ENCODE results near the gene CNTROB.

Gene CNTROB

GRCh38 chr17:7977039-7977438 is 45.0 kb downstream of the CNTROB start:
- DNase-seq (ENCODE audit: low read depth, low spot score): no peak

GRCh38 chr17:7977805-7978204 is 45.8 kb downstream of the CNTROB start:
- H3K9me3 ChIP-seq (ENCODE audit: low read depth, low read length): no peaks in the 10 kb centered on the region
- DNase-seq (ENCODE audit: low read depth, low spot score): no peak
- no peak overlapping the region for H3K27ac ChIP-seq
- H3K9ac ChIP-seq (ENCODE audit: insufficient read length): no peak overlapping the region
- no peak for TF ChIP-seq POLR2AphosphoS5 (IDR thresholded peaks at IDR 0.05; ENCODE audit: borderline replicate concordance, low read depth, low read length)
- no peak for TF ChIP-seq FOXP2 (optimal IDR thresholded peaks at IDR 0.05; ENCODE audit: control extremely low read depth, extremely low read length, insufficient read depth)
- no peak for TF ChIP-seq EZH2 (IDR thresholded peaks at IDR 0.05)
- H3K4me3 ChIP-seq: no peak overlapping the region
- no peaks in the 10 kb centered on the region for H3K36me3 ChIP-seq (ENCODE audit: insufficient read depth, low read length)

More at GRCh38 chr17:7977039-7977438, 45.0 kb downstream of the CNTROB start:
- TF ChIP-seq FOXP2 (optimal IDR thresholded peaks at IDR 0.05; ENCODE audit: control extremely low read depth, extremely low read length, insufficient read depth): no peak
- TF ChIP-seq POLR2AphosphoS5 (IDR thresholded peaks at IDR 0.05; ENCODE audit: borderline replicate concordance, low read depth, low read length): no peak
- no peak for TF ChIP-seq EZH2 (IDR thresholded peaks at IDR 0.05)
- no peak overlapping the region for H3K4me3 ChIP-seq
- H3K9ac ChIP-seq (ENCODE audit: insufficient read length): no peak overlapping the region
- no peak overlapping the region for H3K27ac ChIP-seq
- H3K9me3 ChIP-seq (ENCODE audit: low read depth, low read length): no peaks in the 10 kb centered on the region
- no peaks in the 10 kb centered on the region for H3K36me3 ChIP-seq (ENCODE audit: insufficient read depth, low read length)

GRCh38 chr17:7982173-7982572 is 50.2 kb downstream of the CNTROB start:
- DNase-seq (ENCODE audit: low read depth, low spot score): no peak
- Histone ChIP-seq H3K9ac (ENCODE audit: insufficient read length) (no peak overlapping the region), H3K36me3 (ENCODE audit: insufficient read depth, low read length) (no peaks in the 10 kb centered on the region), H3K27ac (no peak overlapping the region), H3K4me3 (no peak overlapping the region), H3K9me3 (ENCODE audit: low read depth, low read length) (no peaks in the 10 kb centered on the region)
- TF ChIP-seq POLR2AphosphoS5 (IDR thresholded peaks at IDR 0.05; ENCODE audit: borderline replicate concordance, low read depth, low read length) (no peak), EZH2 (IDR thresholded peaks at IDR 0.05) (no peak), FOXP2 (optimal IDR thresholded peaks at IDR 0.05; ENCODE audit: control extremely low read depth, extremely low read length, insufficient read depth) (no peak)

- TF ChIP-seq FOXP2 (optimal IDR thresholded peaks at IDR 0.05; ENCODE audit: control extremely low read depth, extremely low read length, insufficient read depth): no peak
- no peak for TF ChIP-seq EZH2 (IDR thresholded peaks at IDR 0.05)
- TF ChIP-seq POLR2AphosphoS5 (IDR thresholded peaks at IDR 0.05; ENCODE audit: borderline replicate concordance, low read depth, low read length): no peak
- Histone ChIP-seq H3K27ac (no peak overlapping the region), H3K9ac (ENCODE audit: insufficient read length) (no peak overlapping the region), H3K36me3 (ENCODE audit: insufficient read depth, low read length) (no peaks in the 10 kb centered on the region), H3K9me3 (ENCODE audit: low read depth, low read length) (no peaks in the 10 kb centered on the region), H3K4me3 (no peak overlapping the region)
- DNase-seq (ENCODE audit: low read depth, low spot score): no peak
Measured at GRCh38 chr17:7982666-7983065, 50.7 kb downstream of the CNTROB start.

- no peak for DNase-seq (ENCODE audit: low read depth, low spot score)
- no peak overlapping the region for H3K27ac ChIP-seq
- TF ChIP-seq POLR2AphosphoS5 (IDR thresholded peaks at IDR 0.05; ENCODE audit: borderline replicate concordance, low read depth, low read length) (no peak), FOXP2 (optimal IDR thresholded peaks at IDR 0.05; ENCODE audit: control extremely low read depth, extremely low read length, insufficient read depth) (no peak), EZH2 (IDR thresholded peaks at IDR 0.05) (no peak)
- H3K9ac ChIP-seq (ENCODE audit: insufficient read length): no peak overlapping the region
- H3K36me3 ChIP-seq (ENCODE audit: insufficient read depth, low read length): no peaks in the 10 kb centered on the region
- H3K4me3 ChIP-seq: no peak overlapping the region
- no peaks in the 10 kb centered on the region for H3K9me3 ChIP-seq (ENCODE audit: low read depth, low read length)
Measured at GRCh38 chr17:7984904-7985303, 52.9 kb downstream of the CNTROB start.

GRCh38 chr17:7987112-7987893 is 55.3 kb downstream of the CNTROB start:
- TF ChIP-seq FOXP2 (optimal IDR thresholded peaks at IDR 0.05; ENCODE audit: control extremely low read depth, extremely low read length, insufficient read depth) (no peak), EZH2 (IDR thresholded peaks at IDR 0.05) (no peak), POLR2AphosphoS5 (IDR thresholded peaks at IDR 0.05; ENCODE audit: borderline replicate concordance, low read depth, low read length) (no peak)
- Histone ChIP-seq H3K9me3 (ENCODE audit: low read depth, low read length) (no peaks in the 10 kb centered on the region), H3K27ac (no peak overlapping the region), H3K9ac (ENCODE audit: insufficient read length) (no peak overlapping the region), H3K36me3 (ENCODE audit: insufficient read depth, low read length) (no peaks in the 10 kb centered on the region), H3K4me3 (no peak overlapping the region)
- no peak for DNase-seq (ENCODE audit: low read depth, low spot score)

GRCh38 chr17:7988750-7989178 is 56.8 kb downstream of the CNTROB start:
- H3K9ac ChIP-seq (ENCODE audit: insufficient read length): peak overlapping the region; percentile 45
- H3K4me3 ChIP-seq: no peak overlapping the region
- no peak for TF ChIP-seq FOXP2 (optimal IDR thresholded peaks at IDR 0.05; ENCODE audit: control extremely low read depth, extremely low read length, insufficient read depth)
- no peak for TF ChIP-seq POLR2AphosphoS5 (IDR thresholded peaks at IDR 0.05; ENCODE audit: borderline replicate concordance, low read depth, low read length)
- H3K36me3 ChIP-seq (ENCODE audit: insufficient read depth, low read length): no peaks in the 10 kb centered on the region
- DNase-seq (ENCODE audit: low read depth, low spot score): peak; percentile 64
- peak overlapping the region; percentile 74 for H3K27ac ChIP-seq
- no peaks in the 10 kb centered on the region for H3K9me3 ChIP-seq (ENCODE audit: low read depth, low read length)

- DNase-seq (ENCODE audit: low read depth, low spot score): no peak
- Histone ChIP-seq H3K27ac (no peak overlapping the region), H3K4me3 (peak overlapping the region; percentile 89), H3K36me3 (ENCODE audit: insufficient read depth, low read length) (no peaks in the 10 kb centered on the region), H3K9ac (ENCODE audit: insufficient read length) (peak overlapping the region; percentile 69), H3K9me3 (ENCODE audit: low read depth, low read length) (no peaks in the 10 kb centered on the region)
- TF ChIP-seq POLR2AphosphoS5 (IDR thresholded peaks at IDR 0.05; ENCODE audit: borderline replicate concordance, low read depth, low read length) (no peak), FOXP2 (optimal IDR thresholded peaks at IDR 0.05; ENCODE audit: control extremely low read depth, extremely low read length, insufficient read depth) (no peak), EZH2 (IDR thresholded peaks at IDR 0.05) (no peak)
Measured at GRCh38 chr17:7989781-7990655, 58.0 kb downstream of the CNTROB start.
